Endothelial cell of umbilical vein (primary cell): ENCODE measurements around the gene PRSS56. TPM values are rescaled to one million over a fixed set of nuclear protein-coding genes. Genes with fewer than 3 reads are reported as not detected.

ENCODE experiments used
- BruUV-seq: library from RNA; stranded (reverse); fragments of 400-500 nt; replicated peaks from 2 replicates; lab custom pipeline; 2021; lab: Mats Ljungman, UMichigan
- CTCF ChIA-PET: fragments of 300-600, 350-600 bp; sonication (Branson Sonifier 250); formaldehyde crosslinking; loops from one replicate; lab custom pipeline; 2021; ENCODE audit warnings: antibody characterized with exemption, inconsistent platforms; lab: Charles Lee
- POLR2A ChIA-PET: fragments of 300-600, 350-600 bp; sonication (Branson Sonifier 250); formaldehyde crosslinking; loops from one replicate; lab custom pipeline; 2021; ENCODE audit warnings: antibody characterized with exemption, inconsistent platforms; lab: Charles Lee
- DNase-seq: peaks from one replicate; pipeline ENCODE4 v3.0.0-alpha.2; 2011; ENCODE audit warnings: low read depth, low spot score
- FAIRE-seq: peaks from 2 replicates; lab custom pipeline; 2011; peaks lifted over from hg19 to GRCh38; lab: Jason Lieb, UNC
- H2AFZ ChIP-seq: 2 replicates; pipeline ENCODE4 v1.6.0; 2012; ENCODE audit warnings: low read depth, low read length, control low read depth, inconsistent platforms
- H3K27ac ChIP-seq: 2 replicates; pipeline ENCODE4 v1.5.1; 2011; ENCODE audit warnings: low read depth, mild to moderate bottlenecking, control low read depth, low read length, moderate library complexity; ENCODE audit not compliant: insufficient read depth
- H3K27me3 ChIP-seq, 2 experiments: 2 replicates each; pipeline versions ENCODE4 v1.6.0 to v1.6.1; 2011; ENCODE audit warnings: low read length in 2 of 2, mixed read lengths in 1 of 2; ENCODE audit not compliant: control insufficient read depth in 2 of 2, insufficient read depth in 2 of 2
- H3K36me3 ChIP-seq, 2 experiments: 2 replicates in 1 of 2; 3 replicates in 1 of 2; pipeline ENCODE4 v1.5.1; 2011; ENCODE audit warnings: low read length in 2 of 2, mild to moderate bottlenecking in 1 of 2, moderate library complexity in 1 of 2; ENCODE audit not compliant: control insufficient read depth in 2 of 2, insufficient read depth in 2 of 2; ENCODE audit errors: extremely low read depth in 1 of 2
- H3K4me1 ChIP-seq: 3 replicates; pipeline ENCODE4 v1.5.1; 2011; ENCODE audit warnings: mild to moderate bottlenecking, low read length; ENCODE audit not compliant: control insufficient read depth, insufficient read depth; ENCODE audit errors: extremely low read depth
- H3K4me2 ChIP-seq: 2 replicates; pipeline ENCODE4 v1.6.1; 2011; ENCODE audit warnings: low read length, control low read depth, mixed read lengths; ENCODE audit not compliant: insufficient read depth
- H3K4me3 ChIP-seq, 3 experiments: fragments of 200-600 bp in 1 of 3; sonication (generic), shearing (Covaris generic) in 1 of 3; replicated peaks in 1 of 3; 2 replicates each; pipeline ENCODE4 v1.5.1; 2011 to 2016; ENCODE audit warnings: control low read depth in 3 of 3, low read length in 3 of 3, mild to moderate bottlenecking in 2 of 3, inconsistent platforms in 1 of 3, low read depth in 1 of 3, moderate library complexity in 1 of 3; ENCODE audit not compliant: insufficient read depth in 1 of 3
- H3K79me2 ChIP-seq: 2 replicates; pipeline ENCODE4 v1.6.0; 2012; ENCODE audit warnings: low read length, inconsistent platforms; ENCODE audit not compliant: control insufficient read depth, insufficient read depth
- H3K9ac ChIP-seq: replicated peaks from 2 replicates; pipeline ENCODE3; 2011; ENCODE audit warnings: low read length, control low read depth; ENCODE audit not compliant: insufficient read depth; ENCODE audit errors: extremely low read depth
- H3K9me1 ChIP-seq: replicated peaks from 3 replicates; pipeline ENCODE4 v1.6.0; 2011; ENCODE audit warnings: mild to moderate bottlenecking, low read length; ENCODE audit not compliant: control insufficient read depth, insufficient read depth; ENCODE audit errors: extremely low read depth
- H3K9me3 ChIP-seq: replicated peaks from 2 replicates; pipeline ENCODE4 v1.5.1; 2012; ENCODE audit warnings: low read length, inconsistent platforms; ENCODE audit not compliant: control insufficient read depth, insufficient read depth
- H4K20me1 ChIP-seq: replicated peaks from 2 replicates; pipeline ENCODE3; 2011; ENCODE audit warnings: mild to moderate bottlenecking, low read length; ENCODE audit not compliant: control insufficient read depth, insufficient read depth; ENCODE audit errors: extremely low read depth
- CTCF ChIP-seq, 2 donors: IDR thresholded peaks; 1 replicate in 1 of 2; 2 replicates in 1 of 2; pipeline ENCODE4 v1.5.1; 2011; ENCODE audit warnings: low read length in 2 of 2, mild to moderate bottlenecking in 2 of 2, moderate library complexity in 2 of 2, control low read depth in 1 of 2, inconsistent platforms in 1 of 2, low read depth in 1 of 2; ENCODE audit not compliant: insufficient read depth in 1 of 2; ENCODE audit errors: extremely low read depth in 1 of 2
- EZH2 ChIP-seq: IDR thresholded peaks from 2 replicates; pipeline ENCODE4 v1.6.1; 2012; ENCODE audit warnings: borderline replicate concordance, low read depth, mild to moderate bottlenecking, moderate library complexity, low read length, inconsistent platforms; ENCODE audit not compliant: severe bottlenecking
- FOS ChIP-seq: IDR thresholded peaks from 2 replicates; pipeline ENCODE4 v1.6.1; 2011; ENCODE audit warnings: mild to moderate bottlenecking, low read length, moderate library complexity, borderline replicate concordance; ENCODE audit not compliant: insufficient read depth
- GATA2 ChIP-seq: IDR thresholded peaks from 2 replicates; pipeline ENCODE4 v1.7.0; 2011; ENCODE audit warnings: low read depth, mild to moderate bottlenecking, moderate library complexity, mixed read lengths, low read length; ENCODE audit not compliant: insufficient read length, insufficient read depth
- JUN ChIP-seq: IDR thresholded peaks from 2 replicates; pipeline ENCODE4 v1.6.1; 2011; ENCODE audit warnings: borderline replicate concordance, low read depth; ENCODE audit not compliant: insufficient read length, insufficient read depth
- MAX ChIP-seq: IDR thresholded peaks from 2 replicates; pipeline ENCODE4 v1.6.1; 2011; ENCODE audit not compliant: insufficient read depth, insufficient read length
- MYC ChIP-seq: IDR thresholded peaks from one replicate; pipeline ENCODE4 v1.6.1; 2011; ENCODE audit warnings: mild to moderate bottlenecking, low read depth, low read length
- POLR2A ChIP-seq: IDR thresholded peaks from 2 replicates; pipeline ENCODE4 v1.6.1; 2012; ENCODE audit warnings: low read depth, mild to moderate bottlenecking, control low read depth, low read length
- POLR2AphosphoS5 ChIP-seq: IDR thresholded peaks from 2 replicates; pipeline ENCODE4 v1.6.1; 2012; ENCODE audit warnings: low read depth, mild to moderate bottlenecking, control low read depth, low read length, moderate library complexity; ENCODE audit not compliant: insufficient read depth
- dilution Hi-C: fragments of 300-500 bp; cut with MboI; formaldehyde crosslinking; loops from one replicate; pipeline ENCODE4 v1.15.0; 2019; ENCODE audit warnings: low sequenced_read_pairs; ENCODE audit not compliant: extremely low pct_ligation_motif_present
- intact Hi-C: fragments of 100-400 bp; cut with micrococcal nuclease; formaldehyde crosslinking; loops from one replicate; pipeline ENCODE4 v1.10.0; 2022
- polyA plus RNA-seq, 4 experiments: library from polyadenylated mRNA; depleted of rRNA in 3 of 4; stranded (reverse) in 3 of 4; unstranded in 1 of 4; fragments of >200 nt; gene quantifications; 2 replicates each; pipeline versions ENCODE4 v1.2.1 to v1.2.3, GENCODE V29; 2011 to 2012; ENCODE audit warnings: missing spikeins in 1 of 4
- total RNA-seq: library from RNA; stranded (reverse); gene quantifications from 2 replicates; pipeline ENCODE4 v1.2.3, GENCODE V29; 2021

The PRSS56 gene
- total and polyA plus RNA-seq, 2 donors (not counting 3 experiments of a cell fraction or from before 2014, with no cell fraction given), result not detected

DNA sequence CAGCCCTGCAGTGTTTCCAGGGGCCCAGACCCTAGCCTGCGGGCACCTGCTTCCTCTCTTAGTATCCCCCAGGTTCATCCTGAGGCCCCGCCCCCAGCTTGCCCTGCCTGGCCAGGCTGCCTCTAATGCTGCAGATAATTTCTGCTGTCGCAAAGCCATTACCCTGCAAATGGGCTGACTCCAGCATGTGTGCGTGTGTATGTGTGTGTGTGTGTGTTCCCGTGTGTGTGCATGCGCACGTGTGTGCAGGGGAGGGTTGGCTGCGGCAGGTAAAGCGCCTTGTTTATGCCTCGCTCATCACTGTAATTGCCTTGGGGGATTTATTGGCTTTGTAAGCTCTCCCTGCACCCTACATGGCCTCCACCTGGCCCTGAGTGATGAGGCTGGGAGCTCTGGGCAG, 7.6 kb upstream of the PRSS56 start:
- Histone ChIP-seq H3K4me3 (no peak overlapping the region), H3K9me3 (no peaks in the 10 kb centered on the region), H3K27ac (no peak overlapping the region), H3K4me2 (no peak overlapping the region), H4K20me1 (no peaks in the 10 kb centered on the region), H3K9ac (no peak overlapping the region), H3K36me3 (no peaks in the 10 kb centered on the region), H3K27me3 (peaks cover 2 to 4% of the 10 kb centered on the region in 2 experiments), H3K9me1 (no peaks in the 10 kb centered on the region), H3K4me1 (no peaks in the 10 kb centered on the region), H3K79me2 (no peaks in the 10 kb centered on the region), H2AFZ (no peak overlapping the region)
- FAIRE-seq (no peak), DNase-seq (no peak)
- ChIA-PET POLR2A (no interaction called here), CTCF (interaction anchor here (1.9 kb wide), 1 partner anchor 10 kb away, joined by 6 read pairs; no protein-coding TSS in a partner anchor)
- no TSS peak for BruUV-seq
- TF ChIP-seq EZH2 (no peak), JUN (no peak), POLR2AphosphoS5 (no peak), GATA2 (no peak), CTCF (IDR thresholded peaks at IDR 0.05; ENCODE audit: extremely low read depth in 1 of 2, insufficient read depth in 1 of 2, low read depth in 1 of 2, low read length in 2 of 2) (no peak), FOS (no peak), POLR2A (no peak), MAX (no peak), MYC (no peak)
- dilution Hi-C loops (no loop called here), intact Hi-C loops (no loop called here)
